Heart right ventricle (tissue), 16 donors: Measurements from ENCODE around the gene EIF2B2. TPM values are rescaled to one million over a fixed set of nuclear protein-coding genes. Genes with fewer than 3 reads are reported as not detected.

ENCODE experiments used
- ATAC-seq, 8 donors: fragments of 200-7000 bp; cut with Tn5 transposase; one replicate each; pipeline ENCODE4 v1.9.1; 2020; ENCODE audit warnings: mild to moderate bottlenecking in 8 of 8, moderate library complexity in 8 of 8, moderate number of reproducible peaks in 1 of 8
- DNase-seq, 2 donors: peaks; one replicate each; pipeline ENCODE4 v3.0.0-alpha.2; 2020
- H3K27ac ChIP-seq, 10 donors: fragments of 200-600 bp; sonication (generic) in 2 of 10; one replicate each; pipeline versions ENCODE4 v1.5.0 to v1.8.0; 2020 to 2022; ENCODE audit warnings: mild to moderate bottlenecking in 3 of 10
- H3K27me3 ChIP-seq, 7 donors: fragments of 200-600 bp; one replicate each; pipeline ENCODE4 v1.8.0; 2021 to 2022; ENCODE audit warnings: mild to moderate bottlenecking in 2 of 7
- H3K36me3 ChIP-seq, 9 donors: fragments of 200-600 bp; sonication (generic) in 1 of 9; one replicate each; pipeline versions ENCODE4 v1.5.0 to v1.8.0; 2020 to 2022; ENCODE audit warnings: mild to moderate bottlenecking in 2 of 9
- H3K4me1 ChIP-seq, 9 donors: fragments of 200-600 bp; sonication (generic) in 1 of 9; one replicate each; pipeline versions ENCODE4 v1.5.0 to v1.8.0; 2020 to 2022; ENCODE audit warnings: mild to moderate bottlenecking in 4 of 9
- H3K4me3 ChIP-seq, 10 donors: fragments of 200-600 bp; sonication (generic) in 2 of 10; one replicate each; pipeline versions ENCODE4 v1.5.0 to v1.8.0; 2020 to 2022; ENCODE audit warnings: mild to moderate bottlenecking in 7 of 10, moderate library complexity in 2 of 10
- H3K9me3 ChIP-seq, 11 donors: fragments of 200-600 bp in 10 of 11; sonication (generic) in 2 of 11; one replicate each; pipeline versions ENCODE4 v1.5.0 to v1.8.0; 2013 to 2022; ENCODE audit warnings: mild to moderate bottlenecking in 2 of 11, control low read depth in 1 of 11, moderate library complexity in 1 of 11
- WGBS, 2 donors: extraction: QIAGEN DNeasy Blood & Tissue Kit; methylation state at CpG; one replicate each; pipeline ENCODE4 v1.1.7; 2013; ENCODE audit warnings: inconsistent platforms in 1 of 2; 5-methylcytosine and 5-hydroxymethylcytosine counted together
- intact Hi-C, 10 donors: fragments of 100-400 bp; cut with DNase I; formaldehyde crosslinking; loops; one replicate each; pipeline versions ENCODE4 v1.11.1 to v1.14.2; 2022
- polyA plus RNA-seq, 2 donors: library from polyadenylated mRNA; stranded (reverse); fragments of 200-250 nt; gene quantifications; one replicate each; pipeline ENCODE4 v1.2.3, GENCODE V29; 2013
- total RNA-seq, 10 donors: library from RNA; stranded (reverse); fragmentation: NEBNext Ultra II Directional in 3 of 10; extraction: Animal tissue kit (Norgen Biotek cat#: 25700) in 3 of 10; gene quantifications; one replicate each; pipeline versions ENCODE4 v1.2.1 to v1.2.4, GENCODE V29; 2021 to 2023
- TF ChIP-seq, protein P1 (sequence below), 9 donors: fragments of 200-600 bp; sonication (generic) in 2 of 9; IDR thresholded peaks; one replicate each; pipeline versions ENCODE4 v1.5.0 to v1.8.0; 2021 to 2022; ENCODE audit warnings: antibody characterized with exemption in 9 of 9, mild to moderate bottlenecking in 5 of 9, moderate library complexity in 1 of 9
- donor health status: Arrhythmogenic right ventricular cardiomyopathy.
- donor health status: ischemic (EF 13 %, LVEDD 7.1; RV severe dilation, severe dysfunction).
- donor health status: healthy with polysubstance abuse.
- donor health status: DM: no; HTN: yes; CAD: no.
- donor health status: DM: no; HTN: no; CAD: no.
- donor health status: ischemic (EF 25% LVEDD 6.9; RV normal size, moderate dysfunction).
- donor health status: ischemic (EF 25% LVEDD 5.7; RV mildly dilated, moderate dysfunction).
- donor health status: healthy.
- donor health status: DM: yes; HTN: yes; CAD: no.
- donor health status: Ischemic cardiomyopathy.
- donor health status: ischemic (EF 35%, LVEDD 5.7; RV mildly dilated, moderate dysfunction).
- donor health status: nonischemic (EF 11% LVEDD 7.7; RV severe dilation, severe dysfunction).
- donor health status: DM: yes; HTN: yes; CAD: no.
- donor health status: PGD.
- donor health status: ischemic (EF 29% LVEDD 5.4; RV normal size, mild dysfunction).
- donor health status: nonischemic (EF 23%, LVEDD 6.1; RV moderate dilation, normal function).

The EIF2B2 gene
- total and polyA plus RNA-seq, 12 donors: 14.3 to 60.4 (median 31.5) TPM

DNA sequence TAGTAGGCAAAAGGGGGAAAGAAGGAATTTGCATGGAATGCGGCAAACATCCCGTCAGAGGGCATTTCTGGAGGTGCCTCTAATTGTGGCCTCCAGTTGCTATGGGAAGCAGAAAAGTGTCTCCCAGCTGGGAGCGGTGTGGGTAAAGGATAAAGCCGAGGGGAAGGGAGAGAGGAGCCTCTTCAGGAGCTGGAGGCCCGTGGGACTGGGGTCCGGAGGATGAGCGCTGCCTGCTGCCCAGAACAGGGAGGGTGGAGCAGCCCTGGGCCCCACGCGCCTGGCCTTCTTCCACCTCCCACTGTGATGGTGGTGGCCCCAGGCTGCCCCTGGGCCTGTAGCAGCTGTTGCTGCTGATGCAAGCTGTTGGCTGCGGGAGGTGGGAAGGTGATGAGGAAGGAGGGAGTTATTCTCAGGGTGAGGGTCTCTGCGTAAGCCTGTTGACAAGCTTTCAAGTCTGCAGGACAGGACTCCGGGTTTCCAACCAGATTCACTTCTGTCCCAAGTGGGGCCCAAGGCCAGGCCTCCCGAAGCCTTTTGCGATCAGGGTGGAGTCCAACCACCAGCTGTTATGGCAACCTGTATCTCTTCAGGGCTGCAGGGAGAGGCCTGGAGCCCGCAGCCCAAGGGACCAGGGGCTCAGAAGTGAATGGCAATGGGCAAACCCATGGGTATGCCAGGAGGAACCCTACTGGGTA is 28.2 kb upstream of the EIF2B2 start:
- H3K9me3 ChIP-seq: no peaks in the 10 kb centered on the region
- H3K27ac ChIP-seq: peak overlapping the region in 9 of 10 donors; percentile 53 to 81 (median 75)
- intact Hi-C loops: no loop called here
- TF ChIP-seq, protein P1, sequence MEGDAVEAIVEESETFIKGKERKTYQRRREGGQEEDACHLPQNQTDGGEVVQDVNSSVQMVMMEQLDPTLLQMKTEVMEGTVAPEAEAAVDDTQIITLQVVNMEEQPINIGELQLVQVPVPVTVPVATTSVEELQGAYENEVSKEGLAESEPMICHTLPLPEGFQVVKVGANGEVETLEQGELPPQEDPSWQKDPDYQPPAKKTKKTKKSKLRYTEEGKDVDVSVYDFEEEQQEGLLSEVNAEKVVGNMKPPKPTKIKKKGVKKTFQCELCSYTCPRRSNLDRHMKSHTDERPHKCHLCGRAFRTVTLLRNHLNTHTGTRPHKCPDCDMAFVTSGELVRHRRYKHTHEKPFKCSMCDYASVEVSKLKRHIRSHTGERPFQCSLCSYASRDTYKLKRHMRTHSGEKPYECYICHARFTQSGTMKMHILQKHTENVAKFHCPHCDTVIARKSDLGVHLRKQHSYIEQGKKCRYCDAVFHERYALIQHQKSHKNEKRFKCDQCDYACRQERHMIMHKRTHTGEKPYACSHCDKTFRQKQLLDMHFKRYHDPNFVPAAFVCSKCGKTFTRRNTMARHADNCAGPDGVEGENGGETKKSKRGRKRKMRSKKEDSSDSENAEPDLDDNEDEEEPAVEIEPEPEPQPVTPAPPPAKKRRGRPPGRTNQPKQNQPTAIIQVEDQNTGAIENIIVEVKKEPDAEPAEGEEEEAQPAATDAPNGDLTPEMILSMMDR (IDR thresholded peaks at IDR 0.05): no peak
- 68% methylated on average over 15 of the region's 15 CpGs for WGBS, 2 donors
- no peak overlapping the region for H3K4me3 ChIP-seq
- H3K36me3 ChIP-seq: no peaks in the 10 kb centered on the region
- no peaks in the 10 kb centered on the region for H3K27me3 ChIP-seq
- DNase-seq (peak in 1 of 2 donors; percentile 58), ATAC-seq (peak; percentile 27 to 56 (median 44))
- H3K4me1 ChIP-seq: peaks cover 16 to 63% (median 41%) of the 10 kb centered on the region in 9 donors

DNA sequence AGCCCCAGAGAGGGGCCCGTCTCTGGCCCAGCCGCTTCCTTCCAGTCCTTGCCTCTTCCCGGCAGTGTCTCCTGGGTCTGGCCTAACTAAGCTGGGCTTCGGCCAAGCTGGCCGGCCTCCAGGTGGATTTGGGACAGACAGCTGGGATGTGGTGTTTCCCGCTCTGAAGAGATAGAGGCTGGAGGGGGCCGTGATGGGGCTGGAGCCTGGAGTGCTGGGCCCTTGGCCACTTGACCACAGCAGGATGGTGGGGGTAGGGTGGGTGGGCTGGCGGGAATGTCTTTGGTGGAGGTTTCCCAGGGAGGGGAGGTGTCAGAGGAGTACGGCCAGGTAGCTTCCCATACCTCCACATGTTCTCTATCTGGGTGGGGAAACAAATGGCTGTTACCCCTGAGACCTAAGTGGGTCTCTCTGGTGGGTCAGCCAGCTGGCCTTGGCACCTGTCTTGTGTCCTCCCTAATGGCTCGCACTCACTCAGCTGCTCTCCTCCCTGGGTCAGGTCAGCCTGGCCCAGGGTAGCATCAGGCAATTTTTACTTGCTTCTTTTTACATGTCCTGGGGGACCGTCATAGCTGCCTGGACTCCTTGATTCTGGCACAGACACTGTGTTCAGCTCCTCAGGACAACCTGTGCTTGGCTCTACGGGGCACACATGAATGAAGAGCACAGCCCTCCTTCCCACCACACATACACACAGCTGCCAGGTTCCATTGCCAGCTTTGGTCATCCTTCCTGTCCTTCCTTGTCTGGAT is 27.5 kb upstream of the EIF2B2 start:
- Histone ChIP-seq H3K27ac (peak overlapping the region in 9 of 10 donors; percentile 53 to 81 (median 75)), H3K9me3 (no peaks in the 10 kb centered on the region), H3K4me1 (peaks cover 16 to 70% (median 43%) of the 10 kb centered on the region in 9 donors), H3K27me3 (no peaks in the 10 kb centered on the region), H3K4me3 (no peak overlapping the region), H3K36me3 (no peaks in the 10 kb centered on the region)
- ATAC-seq (peak; percentile 69 to 84 (median 77)), DNase-seq (peak; percentile 90 to 92)
- TF ChIP-seq, protein P1 (IDR thresholded peaks at IDR 0.05): no peak
- intact Hi-C loops: no loop called here
- WGBS, 2 donors: 38 to 56% methylated on average over 12 of the region's 12 CpGs

DNA sequence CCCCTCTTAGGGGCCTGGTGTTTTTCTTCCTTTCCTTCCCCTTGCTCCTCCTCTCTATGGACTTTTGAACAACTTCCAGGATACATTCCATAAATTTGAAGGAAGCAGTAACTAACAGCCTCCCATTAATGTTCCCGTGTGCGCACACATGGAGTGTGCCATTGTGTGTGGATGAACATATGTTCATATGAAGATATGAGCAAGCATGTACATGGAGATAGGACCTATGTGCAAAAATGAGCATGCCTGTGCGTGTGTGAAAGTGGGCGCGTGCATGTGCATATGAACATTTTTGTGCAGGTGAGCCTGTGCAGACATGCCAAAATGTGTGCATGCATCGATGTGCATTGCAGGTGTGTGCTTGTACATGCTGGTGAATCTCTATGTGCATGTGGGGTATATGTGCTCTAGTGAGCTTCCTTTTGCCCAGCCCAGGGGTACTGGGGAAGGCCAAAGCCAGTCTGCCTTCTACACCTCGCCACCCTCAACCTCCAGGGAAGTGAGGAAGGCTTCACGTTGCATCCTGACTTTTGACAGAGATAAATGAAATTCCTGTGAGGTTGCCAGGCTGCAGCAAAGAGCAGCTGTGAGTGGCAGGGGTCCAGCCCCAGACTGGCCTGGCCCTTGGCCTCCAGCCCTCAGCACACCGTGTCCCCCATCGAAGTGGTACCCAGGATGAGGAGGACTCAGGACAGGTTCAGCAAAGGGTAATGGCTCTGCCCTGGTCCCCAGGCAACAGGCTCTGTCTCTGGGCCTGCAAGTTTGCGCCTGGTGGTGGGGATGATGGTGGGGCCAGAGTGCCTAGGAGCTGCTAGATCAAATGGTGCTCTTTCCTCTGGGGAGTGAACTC is 26.2 kb upstream of the EIF2B2 start:
- 85 to 87% methylated on average over 11 of the region's 11 CpGs for WGBS, 2 donors
- H3K4me1 ChIP-seq: peaks cover 16 to 83% (median 52%) of the 10 kb centered on the region in 9 donors
- no peak for ATAC-seq

More for the DNA sequence above, 26.2 kb upstream of the EIF2B2 start:
- no peaks in the 10 kb centered on the region for H3K36me3 ChIP-seq
- no peaks in the 10 kb centered on the region for H3K27me3 ChIP-seq
- H3K27ac ChIP-seq: peak overlapping the region in 3 of 10 donors; percentile 1 to 81 (median 74)
- no peak overlapping the region for H3K4me3 ChIP-seq
- intact Hi-C loops: no loop called here
- DNase-seq: no peak
- H3K9me3 ChIP-seq: no peaks in the 10 kb centered on the region
- TF ChIP-seq, protein P1 (IDR thresholded peaks at IDR 0.05): no peak
